GM21737 (cell line): ENCODE measurements around the gene LSS.
"Not testable (repeated sequence)": the region's sequence is repeated elsewhere in the genome, so short reads cannot be mapped to it uniquely, and the experiment has no call there.

Experiments used
- ATAC-seq: cut with Tn5 transposase; IDR thresholded peaks from one replicate; pipeline ENCODE4 v1.9.1; 2021; ENCODE audit warnings: mild to moderate bottlenecking, moderate library complexity; ENCODE audit not compliant: unreplicated experiment

The LSS gene

GRCh38 chr21:46188226-46189212 is 40.1 kb downstream of the LSS start:
- ATAC-seq = no peak

- no peak for ATAC-seq
These were observed 40.8 kb downstream of the LSS start for GRCh38 chr21:46187814-46188213.

- no peak for ATAC-seq
These were observed 41.3 kb downstream of the LSS start for GRCh38 chr21:46187261-46187660.

GRCh38 chr21:46185716-46186115 is 42.9 kb downstream of the LSS start:
- no peak for ATAC-seq

- ATAC-seq = peak; percentile 58
These were observed 43.7 kb downstream of the LSS start for GRCh38 chr21:46184625-46185555.

- ATAC-seq = peak; percentile 41
These were observed 44.5 kb downstream of the LSS start, which contains the start of gene SPATC1L for GRCh38 chr21:46183910-46184624. SPATC1L (minus strand) TSS chr21:46184459; CDS start chr21:46182816, 1,643 bp downstream.

- ATAC-seq = not testable (repeated sequence)
These were observed 45.2 kb downstream of the LSS start for GRCh38 chr21:46183337-46183909.

- ATAC-seq = no peak
These were observed 45.8 kb downstream of the LSS start for GRCh38 chr21:46182548-46183336.

- ATAC-seq = no peak
These were observed 46.5 kb downstream of the LSS start for GRCh38 chr21:46181953-46182547.

GRCh38 chr21:46181436-46181835 is 47.1 kb downstream of the LSS start:
- no peak for ATAC-seq

GRCh38 chr21:46180778-46181391 is 47.7 kb downstream of the LSS start:
- ATAC-seq = no peak

GRCh38 chr21:46180079-46180722 is 48.4 kb downstream of the LSS start:
- ATAC-seq = no peak

- no peak for ATAC-seq
These were observed 48.9 kb downstream of the LSS start for GRCh38 chr21:46179708-46180078.

- no peak for ATAC-seq
These were observed 49.6 kb downstream of the LSS start for GRCh38 chr21:46178961-46179360.

- ATAC-seq = not testable (repeated sequence)
These were observed 52.0 kb downstream of the LSS start for GRCh38 chr21:46176443-46177129.

- no peak for ATAC-seq
These were observed 55.0 kb downstream of the LSS start for GRCh38 chr21:46173573-46173972.

GRCh38 chr21:46172863-46173528 is 55.6 kb downstream of the LSS start:
- ATAC-seq = no peak
